HepG2 (cell line): ENCODE results near the gene FUCA1. TPM values are rescaled to one million over a fixed set of nuclear protein-coding genes. Genes with fewer than 3 reads are reported as not detected.

Source experiments
- EP300 ChIP-seq, 3 experiments: sonication (generic) in 1 of 3; formaldehyde crosslinking in 1 of 3; IDR thresholded peaks; 2 replicates each; pipeline versions ENCODE4 v1.5.1 to v1.6.1; 2011 to 2020; ENCODE audit warnings: low read depth in 2 of 3, low read length in 2 of 3, borderline replicate concordance in 1 of 3, improper control_type of control experiment in 1 of 3, mild to moderate bottlenecking in 1 of 3, missing genetic modification reagents in 1 of 3, moderate library complexity in 1 of 3
- FOSL2 ChIP-seq: sonication (generic); formaldehyde crosslinking; IDR thresholded peaks from 2 replicates; pipeline ENCODE4 v1.4.0; 2020; ENCODE audit warnings: missing genetic modification reagents
- HNRNPUL1 ChIP-seq: fragments of 200-400 bp; formaldehyde crosslinking; IDR thresholded peaks from 2 replicates; pipeline ENCODE4 v1.6.1; 2017; ENCODE audit warnings: low read depth, mild to moderate bottlenecking, low read length, moderate library complexity
- MED1 ChIP-seq: sonication (generic); formaldehyde crosslinking; IDR thresholded peaks from 2 replicates; pipeline ENCODE4 v1.4.0; 2020; ENCODE audit warnings: missing genetic modification reagents
- NFRKB ChIP-seq: fragments of 450-650 bp; IDR thresholded peaks from 2 replicates; pipeline ENCODE4 v1.6.1; 2017
- SAP130 ChIP-seq: IDR thresholded peaks from 2 replicates; pipeline ENCODE4 v1.6.1; 2016; ENCODE audit warnings: low read depth
- ZC3H4 ChIP-seq: sonication (generic); formaldehyde crosslinking; IDR thresholded peaks from 2 replicates; pipeline ENCODE4 v1.4.0; 2020; ENCODE audit warnings: missing genetic modification reagents, borderline replicate concordance
- ZFP82 ChIP-seq: sonication (generic); formaldehyde crosslinking; IDR thresholded peaks from 2 replicates; pipeline ENCODE4 v1.5.1; 2020; ENCODE audit warnings: mild to moderate bottlenecking, missing genetic modification reagents, borderline replicate concordance
- ZNF160 ChIP-seq: sonication (generic); formaldehyde crosslinking; IDR thresholded peaks from 2 replicates; pipeline ENCODE4 v1.8.0; 2022; ENCODE audit warnings: mild to moderate bottlenecking, inconsistent platforms, missing genetic modification reagents
- ZNF224 ChIP-seq: sonication (generic); formaldehyde crosslinking; IDR thresholded peaks from 2 replicates; pipeline ENCODE4 v1.5.0; 2020; ENCODE audit warnings: mild to moderate bottlenecking, missing genetic modification reagents
- ZNF598 ChIP-seq: sonication (generic); formaldehyde crosslinking; IDR thresholded peaks from 2 replicates; pipeline ENCODE4 v1.5.1; 2020; ENCODE audit warnings: mild to moderate bottlenecking, missing genetic modification reagents, borderline replicate concordance
- ZNF850 ChIP-seq: sonication (generic); formaldehyde crosslinking; conservative IDR thresholded peaks from 2 replicates; pipeline ENCODE4 v1.9.0; 2021; ENCODE audit warnings: mild to moderate bottlenecking, missing genetic modification reagents
- ZSCAN12 ChIP-seq: sonication (generic); formaldehyde crosslinking; IDR thresholded peaks from 2 replicates; pipeline ENCODE4 v1.9.0; 2021; ENCODE audit warnings: mild to moderate bottlenecking, missing genetic modification reagents
- polyA plus RNA-seq, 8 experiments: library from polyadenylated mRNA; depleted of rRNA in 3 of 8; stranded (reverse) in 7 of 8; unstranded in 1 of 8; fragments of >200 nt; fragmentation: Illumina TruSeq in 4 of 8; extraction: Trizol in 4 of 8; gene quantifications; 2 replicates each; pipeline versions ENCODE4 v1.2.1 to v1.2.3, GENCODE V29; 2011 to 2016; ENCODE audit warnings: low read depth in 4 of 8, missing spikeins in 1 of 8, mixed read lengths in 1 of 8; ENCODE audit not compliant: insufficient read depth in 1 of 8
- total RNA-seq, 5 experiments: library from RNA; depleted of rRNA; stranded (reverse); fragments of >200 nt; fragmentation: Illumina TruSeq; extraction: Trizol; gene quantifications; 2 replicates each; pipeline ENCODE4 v1.2.3, GENCODE V29; 2016; ENCODE audit warnings: low read depth in 1 of 5
- TF ChIP-seq, protein P1 (sequence below): sonication (generic); formaldehyde crosslinking; IDR thresholded peaks from 2 replicates; pipeline ENCODE4 v1.4.0; 2020; ENCODE audit warnings: missing genetic modification reagents
- TF ChIP-seq, protein P2 (sequence below): sonication (generic); formaldehyde crosslinking; conservative IDR thresholded peaks from 2 replicates; pipeline ENCODE4 v1.8.0; 2022; ENCODE audit warnings: low read depth, missing genetic modification reagents
- TF ChIP-seq, protein P3 (sequence below): sonication (generic); formaldehyde crosslinking; IDR thresholded peaks from 2 replicates; pipeline ENCODE4 v1.4.0; 2020; ENCODE audit warnings: missing genetic modification reagents
- TF ChIP-seq, protein P4 (sequence below): IDR thresholded peaks from 2 replicates; pipeline ENCODE4 v1.6.1; 2016; ENCODE audit warnings: missing compliant biosample characterization, missing genetic modification reagents, borderline replicate concordance
- TF ChIP-seq, protein P5 (sequence below): IDR thresholded peaks from 2 replicates; pipeline ENCODE4 v1.6.1; 2018; ENCODE audit warnings: missing genetic modification reagents
- TF ChIP-seq, protein P6 (sequence below): sonication (generic); formaldehyde crosslinking; IDR thresholded peaks from 2 replicates; pipeline ENCODE4 v1.5.0; 2020; ENCODE audit warnings: missing genetic modification reagents, mild to moderate bottlenecking, borderline replicate concordance

The FUCA1 gene
- total and polyA plus RNA-seq, 2 of the 13 experiments (the other 11 are each of a cell fraction or from before 2014, with no cell fraction given) = 32.7 to 33.6 TPM

DNA sequence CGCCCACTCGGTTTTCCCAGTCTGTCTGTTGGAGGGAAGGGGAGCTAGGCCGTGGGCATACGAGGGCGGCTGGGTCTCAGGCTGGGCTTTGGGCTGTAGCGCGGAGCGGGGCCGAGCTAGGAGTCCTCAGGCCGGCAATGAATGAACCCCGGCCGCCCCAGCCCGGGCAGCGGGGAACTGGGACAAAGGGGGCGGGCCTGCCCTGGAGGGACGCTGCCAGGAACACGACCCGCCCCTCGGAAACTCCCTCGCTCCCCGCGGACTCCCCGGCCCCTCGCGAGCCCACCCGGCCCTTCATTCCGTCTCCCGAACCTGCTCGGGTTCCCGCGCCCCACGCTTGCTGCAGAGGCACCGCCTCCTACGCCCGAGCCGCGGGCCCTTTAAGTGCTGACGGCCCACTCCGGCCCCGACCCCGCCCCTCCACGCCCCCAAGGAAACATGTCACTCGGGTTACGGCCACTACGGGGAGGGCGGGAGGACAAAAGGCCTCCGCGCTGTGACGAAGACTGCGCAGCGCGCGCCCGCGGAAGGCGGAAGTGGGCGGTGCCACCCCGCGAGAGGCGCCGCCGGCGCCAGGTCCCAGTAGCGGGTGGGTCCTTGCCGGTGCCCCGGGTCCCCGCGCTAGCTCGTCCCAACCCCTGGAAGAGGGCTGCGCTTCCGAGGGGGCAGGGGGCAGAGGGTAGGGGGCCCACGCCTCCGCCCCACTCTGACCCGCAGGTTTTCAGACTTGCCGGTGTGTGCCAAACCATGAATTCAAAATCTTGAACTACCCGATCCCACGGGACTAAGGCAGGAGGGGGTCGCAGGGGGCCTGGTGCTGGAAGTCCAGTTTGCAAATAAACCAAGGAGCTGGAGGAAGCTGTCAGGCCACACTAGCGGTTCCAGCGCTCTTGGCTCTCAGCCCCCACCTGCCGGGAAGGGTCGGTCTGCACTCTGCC, 67.4 kb downstream of the FUCA1 start, which contains the start of gene GALE (continued):
- TF ChIP-seq, protein P1, sequence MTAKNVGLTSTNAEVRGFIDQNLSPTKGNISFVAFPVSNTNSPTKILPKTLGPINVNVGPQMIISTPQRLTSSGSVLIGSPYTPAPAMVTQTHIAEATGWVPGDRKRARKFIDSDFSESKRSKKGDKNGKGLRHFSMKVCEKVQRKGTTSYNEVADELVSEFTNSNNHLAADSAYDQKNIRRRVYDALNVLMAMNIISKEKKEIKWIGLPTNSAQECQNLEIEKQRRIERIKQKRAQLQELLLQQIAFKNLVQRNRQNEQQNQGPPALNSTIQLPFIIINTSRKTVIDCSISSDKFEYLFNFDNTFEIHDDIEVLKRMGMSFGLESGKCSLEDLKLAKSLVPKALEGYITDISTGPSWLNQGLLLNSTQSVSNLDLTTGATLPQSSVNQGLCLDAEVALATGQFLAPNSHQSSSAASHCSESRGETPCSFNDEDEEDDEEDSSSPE (CRISPR knock-in tag) = peak; percentile 87; the same call in 1 of the 2 replicates
- no peak for TF ChIP-seq ZSCAN12 (CRISPR knock-in tag)
- TF ChIP-seq EP300 (IDR thresholded peaks at IDR 0.05; ENCODE audit: low read depth in 2 of 2, low read length in 2 of 2) = peak in 1 of 2 experiments; percentile 34; a peak in 1 of 4 replicates
- TF ChIP-seq EP300 (CRISPR knock-in tag; IDR thresholded peaks at IDR 0.05; ENCODE audit: borderline replicate concordance) = no peak
- 0 out of 2 replicates have a peak, but pooled peaks have one; percentile 82 for TF ChIP-seq ZNF850
- TF ChIP-seq MED1 = peak; percentile 67
- peak; percentile 92 for TF ChIP-seq SAP130
- TF ChIP-seq ZNF598 (CRISPR knock-in tag) = no peak
- TF ChIP-seq ZC3H4 = no peak
- TF ChIP-seq, protein P2, sequence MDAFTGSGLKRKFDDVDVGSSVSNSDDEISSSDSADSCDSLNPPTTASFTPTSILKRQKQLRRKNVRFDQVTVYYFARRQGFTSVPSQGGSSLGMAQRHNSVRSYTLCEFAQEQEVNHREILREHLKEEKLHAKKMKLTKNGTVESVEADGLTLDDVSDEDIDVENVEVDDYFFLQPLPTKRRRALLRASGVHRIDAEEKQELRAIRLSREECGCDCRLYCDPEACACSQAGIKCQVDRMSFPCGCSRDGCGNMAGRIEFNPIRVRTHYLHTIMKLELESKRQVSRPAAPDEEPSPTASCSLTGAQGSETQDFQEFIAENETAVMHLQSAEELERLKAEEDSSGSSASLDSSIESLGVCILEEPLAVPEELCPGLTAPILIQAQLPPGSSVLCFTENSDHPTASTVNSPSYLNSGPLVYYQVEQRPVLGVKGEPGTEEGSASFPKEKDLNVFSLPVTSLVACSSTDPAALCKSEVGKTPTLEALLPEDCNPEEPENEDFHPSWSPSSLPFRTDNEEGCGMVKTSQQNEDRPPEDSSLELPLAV = peak; percentile 23; the same call in 1 of the 2 replicates
- TF ChIP-seq ZNF224 = peak; percentile 18; the same call in 1 of the 2 replicates
- peak; percentile 48 for TF ChIP-seq FOSL2 (CRISPR knock-in tag)
- TF ChIP-seq, protein P3, sequence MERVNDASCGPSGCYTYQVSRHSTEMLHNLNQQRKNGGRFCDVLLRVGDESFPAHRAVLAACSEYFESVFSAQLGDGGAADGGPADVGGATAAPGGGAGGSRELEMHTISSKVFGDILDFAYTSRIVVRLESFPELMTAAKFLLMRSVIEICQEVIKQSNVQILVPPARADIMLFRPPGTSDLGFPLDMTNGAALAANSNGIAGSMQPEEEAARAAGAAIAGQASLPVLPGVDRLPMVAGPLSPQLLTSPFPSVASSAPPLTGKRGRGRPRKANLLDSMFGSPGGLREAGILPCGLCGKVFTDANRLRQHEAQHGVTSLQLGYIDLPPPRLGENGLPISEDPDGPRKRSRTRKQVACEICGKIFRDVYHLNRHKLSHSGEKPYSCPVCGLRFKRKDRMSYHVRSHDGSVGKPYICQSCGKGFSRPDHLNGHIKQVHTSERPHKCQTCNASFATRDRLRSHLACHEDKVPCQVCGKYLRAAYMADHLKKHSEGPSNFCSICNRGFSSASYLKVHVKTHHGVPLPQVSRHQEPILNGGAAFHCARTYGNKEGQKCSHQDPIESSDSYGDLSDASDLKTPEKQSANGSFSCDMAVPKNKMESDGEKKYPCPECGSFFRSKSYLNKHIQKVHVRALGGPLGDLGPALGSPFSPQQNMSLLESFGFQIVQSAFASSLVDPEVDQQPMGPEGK (CRISPR knock-in tag) = peak; percentile 58; the same call in 1 of the 2 replicates
- no peak for TF ChIP-seq NFRKB
- TF ChIP-seq ZFP82 (CRISPR knock-in tag) = peak; percentile 73; the same call in 1 of the 2 replicates
- peak; percentile 60; the same call in 1 of the 2 replicates for TF ChIP-seq HNRNPUL1
- TF ChIP-seq ZNF160 (CRISPR knock-in tag) = peak; percentile 75; the same call in 1 of the 2 replicates
- TF ChIP-seq, protein P4, sequence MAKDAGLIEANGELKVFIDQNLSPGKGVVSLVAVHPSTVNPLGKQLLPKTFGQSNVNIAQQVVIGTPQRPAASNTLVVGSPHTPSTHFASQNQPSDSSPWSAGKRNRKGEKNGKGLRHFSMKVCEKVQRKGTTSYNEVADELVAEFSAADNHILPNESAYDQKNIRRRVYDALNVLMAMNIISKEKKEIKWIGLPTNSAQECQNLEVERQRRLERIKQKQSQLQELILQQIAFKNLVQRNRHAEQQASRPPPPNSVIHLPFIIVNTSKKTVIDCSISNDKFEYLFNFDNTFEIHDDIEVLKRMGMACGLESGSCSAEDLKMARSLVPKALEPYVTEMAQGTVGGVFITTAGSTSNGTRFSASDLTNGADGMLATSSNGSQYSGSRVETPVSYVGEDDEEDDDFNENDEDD = peak; percentile 84
- TF ChIP-seq, protein P5, sequence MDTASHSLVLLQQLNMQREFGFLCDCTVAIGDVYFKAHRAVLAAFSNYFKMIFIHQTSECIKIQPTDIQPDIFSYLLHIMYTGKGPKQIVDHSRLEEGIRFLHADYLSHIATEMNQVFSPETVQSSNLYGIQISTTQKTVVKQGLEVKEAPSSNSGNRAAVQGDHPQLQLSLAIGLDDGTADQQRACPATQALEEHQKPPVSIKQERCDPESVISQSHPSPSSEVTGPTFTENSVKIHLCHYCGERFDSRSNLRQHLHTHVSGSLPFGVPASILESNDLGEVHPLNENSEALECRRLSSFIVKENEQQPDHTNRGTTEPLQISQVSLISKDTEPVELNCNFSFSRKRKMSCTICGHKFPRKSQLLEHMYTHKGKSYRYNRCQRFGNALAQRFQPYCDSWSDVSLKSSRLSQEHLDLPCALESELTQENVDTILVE (CRISPR knock-in tag) = peak; percentile 73
- TF ChIP-seq, protein P6, sequence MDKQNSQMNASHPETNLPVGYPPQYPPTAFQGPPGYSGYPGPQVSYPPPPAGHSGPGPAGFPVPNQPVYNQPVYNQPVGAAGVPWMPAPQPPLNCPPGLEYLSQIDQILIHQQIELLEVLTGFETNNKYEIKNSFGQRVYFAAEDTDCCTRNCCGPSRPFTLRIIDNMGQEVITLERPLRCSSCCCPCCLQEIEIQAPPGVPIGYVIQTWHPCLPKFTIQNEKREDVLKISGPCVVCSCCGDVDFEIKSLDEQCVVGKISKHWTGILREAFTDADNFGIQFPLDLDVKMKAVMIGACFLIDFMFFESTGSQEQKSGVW (CRISPR knock-in tag) = no peak
